ENCODE measurements around the gene ALPK3.
A peak's percentile ranks its signal among the peaks of the same experiment; 100 is the strongest.

ALPK3 gene

GRCh38 chr15:84890670-84891162, 73.6 kb downstream of the ALPK3 start:
- no peak for DNase-seq (ENCODE audit: low read depth in 2 of 2, low spot score in 1 of 2)

- no peak for DNase-seq (ENCODE audit: low read depth in 2 of 2, low spot score in 1 of 2)
Measured at GRCh38 chr15:84891339-84891738, 74.2 kb downstream of the ALPK3 start.

DNA sequence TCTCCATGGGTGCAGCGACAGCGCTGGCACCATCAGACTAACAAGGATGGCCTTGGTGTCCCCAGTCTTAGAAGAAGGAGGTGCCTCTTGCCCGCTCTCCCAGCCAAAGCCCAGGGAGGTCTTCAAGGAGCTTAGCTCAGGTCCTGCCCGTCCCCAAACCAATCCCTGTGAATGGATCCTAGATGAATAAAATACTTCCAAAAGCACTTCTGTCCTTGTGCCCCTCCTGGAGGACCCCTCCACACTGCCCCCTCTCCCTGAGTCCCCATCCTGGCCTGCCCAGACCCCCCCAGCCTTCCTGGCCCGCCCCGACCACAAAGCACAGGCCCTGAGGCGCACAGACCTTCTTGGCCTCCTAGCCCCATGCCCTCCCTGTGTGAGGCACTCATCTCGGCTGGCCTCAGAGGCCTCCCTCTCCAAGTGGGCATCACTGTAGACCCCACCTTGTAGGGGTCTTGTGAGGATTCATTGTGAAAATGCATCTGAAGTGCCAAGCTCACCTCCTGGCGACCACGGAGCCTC, 75.7 kb downstream of the ALPK3 start:
- DNase-seq (ENCODE audit: low read depth in 2 of 2, low spot score in 1 of 2): no peak

- DNase-seq (ENCODE audit: low read depth in 2 of 2, low spot score in 1 of 2): no peak
Measured at GRCh38 chr15:84893607-84894006, 76.5 kb downstream of the ALPK3 start.

DNA sequence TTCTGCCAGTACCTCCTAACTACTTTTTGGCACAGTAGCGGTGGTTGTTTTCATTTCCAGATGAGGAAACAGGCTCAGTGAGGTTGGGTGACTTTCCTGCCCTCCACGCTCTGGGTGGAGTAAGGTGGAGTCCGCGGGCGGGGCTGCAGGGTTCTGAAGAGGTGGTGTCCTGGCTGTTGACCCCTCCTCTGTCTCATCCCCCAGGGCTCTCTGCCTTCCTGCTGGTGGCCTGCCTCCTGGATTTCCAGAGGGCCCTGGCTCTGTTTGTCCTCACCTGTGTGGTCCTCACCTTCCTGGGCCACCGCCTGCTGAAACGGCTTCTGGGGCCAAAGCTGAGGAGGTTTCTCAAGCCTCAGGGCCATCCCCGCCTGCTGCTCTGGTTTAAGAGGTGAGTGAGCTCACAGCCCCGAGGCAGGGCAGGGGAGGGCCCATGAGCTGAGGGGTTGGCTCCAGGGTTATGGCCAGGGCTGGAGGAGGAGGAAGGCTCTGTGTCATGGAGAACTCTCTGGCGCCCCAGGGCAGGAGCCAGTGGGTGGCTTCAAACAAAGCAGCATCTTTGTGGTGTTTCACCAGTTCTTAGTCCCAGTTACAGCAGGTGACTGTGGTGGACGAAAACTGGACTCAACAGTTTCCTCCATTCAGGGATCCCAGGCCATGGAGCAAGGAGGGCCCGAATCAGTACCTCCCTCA, 77.7 kb downstream of the ALPK3 start:
- no peak for DNase-seq (ENCODE audit: low read depth in 2 of 2, low spot score in 1 of 2)

DNA sequence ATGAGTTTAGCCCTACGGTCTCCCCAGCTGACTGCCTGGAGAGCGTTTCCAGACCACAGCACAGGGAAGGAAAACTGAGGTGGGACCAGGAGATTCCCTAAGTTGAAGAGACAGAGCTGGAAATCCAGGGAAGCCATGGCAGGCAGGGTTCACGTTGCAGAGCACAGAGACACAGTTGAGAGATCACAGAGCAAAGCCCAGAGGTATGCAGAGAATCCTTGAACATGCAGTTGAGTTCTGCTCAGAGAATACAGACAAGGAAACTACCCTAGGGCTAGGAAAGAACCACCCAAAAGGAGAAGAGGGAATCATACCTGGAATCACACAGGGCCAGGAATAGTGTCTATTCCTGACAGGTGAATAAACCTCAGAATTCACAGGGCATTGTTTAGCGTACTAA, 81.6 kb downstream of the ALPK3 start:
- DNase-seq (ENCODE audit: low read depth in 2 of 2, low spot score in 1 of 2): no peak

DNA sequence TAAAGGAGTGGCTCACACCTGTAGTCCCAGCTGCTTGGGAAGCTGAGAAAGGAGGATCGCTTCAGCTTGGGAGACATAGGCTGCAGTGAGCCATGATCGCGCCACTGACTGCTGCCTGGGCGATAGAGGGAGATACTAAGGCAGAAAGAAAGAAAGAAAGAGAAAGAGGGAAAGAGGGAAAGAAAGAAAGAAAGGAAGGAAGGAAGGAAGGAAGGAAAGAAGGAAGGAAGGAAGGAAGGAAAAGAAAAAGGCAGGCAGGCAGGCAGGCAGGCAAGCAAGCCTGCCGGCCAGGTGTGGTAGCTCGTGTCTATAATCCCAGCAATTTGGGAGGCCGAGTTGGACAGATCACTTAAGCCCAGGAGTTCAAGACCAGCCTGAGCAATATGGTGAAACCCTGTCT, 82.6 kb downstream of the ALPK3 start:
- DNase-seq (ENCODE audit: low read depth in 2 of 2, low spot score in 1 of 2): no peak

GRCh38 chr15:84901540-84901939, 84.4 kb downstream of the ALPK3 start:
- no peak for DNase-seq (ENCODE audit: low read depth in 2 of 2, low spot score in 1 of 2)

- DNase-seq (ENCODE audit: low read depth in 2 of 2, low spot score in 1 of 2): no peak
Measured at GRCh38 chr15:84903751-84904150, 86.6 kb downstream of the ALPK3 start.

GRCh38 chr15:84904419-84904818, 87.3 kb downstream of the ALPK3 start:
- DNase-seq (ENCODE audit: low read depth in 2 of 2, low spot score in 1 of 2): no peak

DNA sequence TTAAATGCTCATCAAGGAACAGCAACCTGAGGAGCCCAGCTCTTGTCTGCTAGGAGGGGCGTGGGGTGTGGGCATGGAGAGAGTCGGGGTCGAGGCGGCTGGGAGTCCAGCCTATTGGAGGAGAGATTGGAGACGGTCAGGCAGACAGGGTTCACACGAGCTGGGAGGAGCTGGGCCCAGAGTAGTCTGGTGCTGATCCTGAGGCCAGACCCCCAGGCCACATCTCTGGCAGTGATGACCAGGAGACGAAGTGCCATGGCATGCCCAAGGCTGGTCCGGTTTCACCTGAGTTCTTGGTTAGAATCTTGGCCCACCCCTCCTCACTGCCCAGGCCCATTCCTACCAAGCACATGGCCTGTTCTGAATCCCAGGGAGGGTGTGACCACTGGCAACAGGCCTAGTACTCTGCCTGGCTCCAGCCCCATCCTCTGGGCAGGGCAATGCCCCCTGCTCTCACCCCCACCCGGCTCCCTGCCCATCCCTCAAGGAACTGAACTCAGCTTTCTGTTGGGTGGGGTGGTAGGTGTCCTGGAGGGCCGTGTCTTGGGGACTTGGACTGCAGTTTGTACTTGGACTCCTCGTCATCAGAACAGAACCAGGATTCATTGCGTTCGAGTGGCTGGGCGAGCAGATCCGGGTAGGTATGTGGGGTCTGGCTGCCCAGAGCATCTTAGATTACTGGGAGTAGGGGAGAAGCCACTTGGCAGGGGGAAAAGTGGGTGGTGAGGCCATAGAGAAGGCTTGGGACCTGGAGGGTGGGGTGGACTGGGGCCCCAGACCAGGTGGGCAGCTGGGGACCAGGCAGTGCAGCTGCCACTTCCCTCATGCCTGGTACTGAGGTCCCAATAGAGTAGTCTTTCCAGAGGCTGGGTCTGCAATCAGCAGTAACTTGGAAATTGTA, 88.1 kb downstream of the ALPK3 start:
- no peak for DNase-seq (ENCODE audit: low read depth in 2 of 2, low spot score in 1 of 2)

- DNase-seq (ENCODE audit: low read depth in 2 of 2, low spot score in 1 of 2): no peak
Measured at GRCh38 chr15:84907731-84908130, 90.6 kb downstream of the ALPK3 start.

DNA sequence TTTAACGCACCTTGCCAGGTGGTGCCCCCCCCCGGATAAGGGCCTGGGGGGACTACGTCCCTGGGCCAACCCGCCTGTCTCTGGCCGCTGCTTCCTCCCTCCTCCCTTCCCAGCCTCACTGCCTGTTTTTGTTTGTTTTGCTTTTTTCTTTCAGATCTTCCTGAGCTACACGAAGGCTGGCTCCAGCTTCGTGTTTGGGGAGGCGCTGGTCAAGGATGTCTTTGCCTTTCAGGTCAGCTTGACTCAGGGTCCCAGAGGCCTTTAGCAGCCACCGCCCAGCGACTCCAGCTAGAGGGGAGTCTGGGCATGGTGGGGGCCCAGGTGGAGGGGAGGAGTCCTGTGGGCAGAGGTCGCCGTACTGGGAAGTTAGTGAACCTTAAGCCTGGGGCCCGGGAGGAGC, 91.4 kb downstream of the ALPK3 start:
- DNase-seq (ENCODE audit: low read depth in 2 of 2, low spot score in 1 of 2): no peak

DNA sequence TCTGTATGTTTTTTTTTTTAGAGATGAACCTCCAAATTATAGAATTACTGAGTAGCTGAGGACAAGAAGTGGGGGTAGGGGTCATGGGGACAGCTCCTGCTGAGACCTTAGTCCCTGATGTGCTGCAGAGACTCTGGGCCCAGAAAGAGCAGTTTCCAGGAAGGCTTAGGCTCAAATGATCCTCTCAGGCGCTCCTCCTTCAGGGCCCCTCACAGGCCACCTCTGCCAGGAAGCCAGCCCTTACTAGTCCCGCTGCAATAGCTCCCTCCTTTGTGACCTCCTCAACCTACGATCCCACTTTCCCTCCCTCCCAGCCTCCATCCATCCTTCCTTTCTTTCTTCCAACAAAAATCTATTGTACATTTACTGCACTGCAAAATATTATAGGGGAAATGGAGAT, 91.9 kb downstream of the ALPK3 start:
- no peak for DNase-seq (ENCODE audit: low read depth in 2 of 2, low spot score in 1 of 2)

DNA sequence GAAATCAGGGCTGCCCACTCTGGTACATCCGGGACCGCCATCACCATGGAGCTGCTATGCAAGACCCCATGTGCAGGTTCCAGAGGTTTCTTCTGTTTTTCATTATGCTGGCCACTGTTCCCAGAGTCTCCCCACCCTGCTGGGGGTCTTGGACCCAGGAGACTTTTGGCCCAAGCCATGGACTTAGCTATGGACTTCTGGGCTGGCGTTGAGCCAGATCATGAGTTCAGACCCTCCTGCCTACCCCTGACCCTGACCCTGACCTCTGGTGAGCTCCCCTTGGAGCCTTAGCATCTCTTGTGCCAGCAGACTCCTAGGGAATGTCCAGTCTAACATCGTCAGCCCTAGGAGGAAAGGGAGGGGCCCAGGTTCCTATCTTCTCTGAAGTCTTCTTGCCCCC, 92.6 kb downstream of the ALPK3 start:
- no peak for DNase-seq (ENCODE audit: low read depth in 2 of 2, low spot score in 1 of 2)

GRCh38 chr15:84910928-84911623, 93.9 kb downstream of the ALPK3 start:
- DNase-seq (ENCODE audit: low read depth in 2 of 2, low spot score in 1 of 2): no peak

- no peak for DNase-seq (ENCODE audit: low read depth in 2 of 2, low spot score in 1 of 2)
Measured at GRCh38 chr15:84911879-84912660, 94.9 kb downstream of the ALPK3 start.

DNA sequence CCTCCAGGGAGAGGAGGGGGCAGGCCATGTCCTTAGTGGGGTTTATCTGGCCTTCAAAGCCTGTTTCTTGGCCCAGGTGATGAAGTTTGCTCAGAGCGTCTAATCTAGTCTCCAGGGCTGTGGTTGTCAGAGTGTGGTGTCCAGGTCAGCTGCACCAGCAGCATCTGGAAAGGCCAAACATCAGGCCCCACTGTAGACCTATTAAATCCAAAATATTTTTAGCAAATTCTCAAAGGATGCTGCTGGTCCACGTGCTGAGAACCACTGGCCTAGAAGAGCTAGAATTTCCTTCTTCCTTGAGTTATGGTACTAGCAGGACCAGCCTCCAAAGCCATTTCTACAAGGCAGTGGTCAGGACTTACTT, 96.2 kb downstream of the ALPK3 start:
- no peak for DNase-seq (ENCODE audit: low read depth in 2 of 2, low spot score in 1 of 2)

DNA sequence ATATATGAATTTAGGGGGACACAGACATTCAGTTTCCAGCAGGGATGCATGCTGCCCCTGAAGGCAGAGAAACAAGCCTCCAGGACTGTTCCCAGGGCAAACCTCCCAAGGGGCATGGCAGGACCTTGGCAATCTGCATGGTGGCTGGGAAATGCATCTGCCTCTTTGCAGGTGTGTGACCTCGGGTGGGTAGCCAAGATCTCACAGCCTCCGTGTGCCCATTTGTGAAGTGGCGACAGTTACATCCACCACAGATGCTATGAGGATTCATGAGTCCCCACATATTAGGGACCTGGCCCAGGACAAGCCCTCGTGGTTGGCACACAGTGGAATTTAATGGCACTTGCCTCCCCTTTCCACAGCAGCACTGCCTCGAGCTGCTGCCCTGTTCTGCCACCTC, 97.2 kb downstream of the ALPK3 start:
- DNase-seq (ENCODE audit: low read depth in 2 of 2, low spot score in 1 of 2): no peak

DNA sequence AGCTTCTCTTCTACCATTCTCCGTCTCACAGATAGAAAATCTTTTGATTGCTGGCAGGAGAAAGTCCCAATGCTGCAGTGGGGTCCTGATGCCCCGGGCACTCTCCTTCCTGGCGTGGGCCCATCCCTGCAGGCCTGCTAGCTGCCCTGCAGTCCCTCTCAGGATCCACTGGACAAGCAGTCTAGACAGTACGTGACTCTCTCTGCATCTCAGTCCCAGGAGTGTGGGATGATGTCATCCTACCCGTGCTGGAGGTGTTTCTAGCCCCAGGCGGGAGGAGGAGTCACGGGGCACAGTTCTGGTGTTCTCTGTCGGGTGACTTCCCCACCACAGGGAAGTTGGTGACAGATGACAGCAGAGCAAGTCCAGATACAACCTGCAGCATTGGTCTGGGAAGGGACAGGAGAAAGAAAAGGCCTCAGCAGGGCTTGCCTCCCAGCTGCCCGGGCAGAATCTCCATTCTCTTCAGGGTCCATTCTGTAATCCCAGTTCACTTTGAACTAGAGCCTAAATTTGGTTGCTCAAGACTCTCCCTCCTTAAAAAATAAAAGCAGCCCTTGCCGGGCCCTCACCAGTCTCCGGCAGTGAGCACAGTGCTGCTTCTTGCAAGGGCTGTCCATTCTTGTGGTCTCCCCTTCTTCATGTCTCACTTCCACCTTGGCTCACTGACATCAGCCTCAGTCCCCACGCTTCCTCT, 97.9 kb downstream of the ALPK3 start:
- peak in 1 of 2 donors; percentile 9 for DNase-seq (ENCODE audit: low read depth in 2 of 2, low spot score in 1 of 2)
